Fibroblast of lung (primary cell): ENCODE results near the gene ZNF576.

Experiments used
- CTCF ChIP-seq, 2 donors: IDR thresholded peaks in 1 of 2; conservative IDR thresholded peaks in 1 of 2; 1 replicate in 1 of 2; 2 replicates in 1 of 2; pipeline ENCODE4 v1.5.1; 2011 to 2012; ENCODE audit warnings: low read length in 2 of 2, control low read depth in 1 of 2, inconsistent platforms in 1 of 2, low read depth in 1 of 2, mild to moderate bottlenecking in 1 of 2
- EZH2 ChIP-seq: IDR thresholded peaks from 2 replicates; pipeline ENCODE4 v1.5.1; 2012; ENCODE audit warnings: low read length, control low read depth, mild to moderate bottlenecking; ENCODE audit errors: missing control alignments

- TF ChIP-seq EZH2 (no peak), CTCF (conservative IDR thresholded peaks at IDR 0.05 in 1 of 2, IDR thresholded peaks at IDR 0.05 in 1 of 2; ENCODE audit: low read depth in 1 of 2, low read length in 2 of 2) (no peak)
These were observed 17.6 kb upstream of the ZNF576 start for GRCh38 chr19:43578787-43579186.
